ENCODE results near the gene UBE2Q2.

DNA sequence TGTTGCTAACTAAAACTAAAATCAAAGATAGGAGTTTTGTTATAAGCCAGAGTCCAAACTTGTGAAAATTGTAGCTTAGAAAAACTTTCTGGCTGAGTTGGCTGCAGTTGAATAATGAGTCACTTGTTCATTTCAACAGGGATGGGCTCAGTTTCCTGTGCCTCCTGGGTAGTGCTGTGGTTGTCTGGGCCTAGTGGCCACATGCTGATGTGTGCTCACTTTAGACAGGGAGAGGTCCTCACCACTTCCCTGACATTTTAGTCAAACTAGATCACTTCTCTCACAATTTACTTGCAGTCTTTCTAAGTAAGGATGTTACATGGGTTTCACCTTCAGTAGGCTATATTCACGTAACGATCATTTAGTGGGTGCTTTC lies 6.3 kb upstream of the UBE2Q2 start:
- TF ChIP-seq ESRRA (IDR thresholded peaks at IDR 0.05; ENCODE audit: borderline replicate concordance, low read depth) (no peak), TBP (optimal IDR thresholded peaks at IDR 0.05; ENCODE audit: low read depth, low read length) (no peak), POLR2AphosphoS2 (IDR thresholded peaks at IDR 0.05; ENCODE audit: low read length) (no peak), NFE2 (IDR thresholded peaks at IDR 0.05; ENCODE audit: low read depth) (no peak), THRAP3 (IDR thresholded peaks at IDR 0.05; ENCODE audit: borderline replicate concordance) (no peak)
- TF ChIP-seq, protein P1, sequence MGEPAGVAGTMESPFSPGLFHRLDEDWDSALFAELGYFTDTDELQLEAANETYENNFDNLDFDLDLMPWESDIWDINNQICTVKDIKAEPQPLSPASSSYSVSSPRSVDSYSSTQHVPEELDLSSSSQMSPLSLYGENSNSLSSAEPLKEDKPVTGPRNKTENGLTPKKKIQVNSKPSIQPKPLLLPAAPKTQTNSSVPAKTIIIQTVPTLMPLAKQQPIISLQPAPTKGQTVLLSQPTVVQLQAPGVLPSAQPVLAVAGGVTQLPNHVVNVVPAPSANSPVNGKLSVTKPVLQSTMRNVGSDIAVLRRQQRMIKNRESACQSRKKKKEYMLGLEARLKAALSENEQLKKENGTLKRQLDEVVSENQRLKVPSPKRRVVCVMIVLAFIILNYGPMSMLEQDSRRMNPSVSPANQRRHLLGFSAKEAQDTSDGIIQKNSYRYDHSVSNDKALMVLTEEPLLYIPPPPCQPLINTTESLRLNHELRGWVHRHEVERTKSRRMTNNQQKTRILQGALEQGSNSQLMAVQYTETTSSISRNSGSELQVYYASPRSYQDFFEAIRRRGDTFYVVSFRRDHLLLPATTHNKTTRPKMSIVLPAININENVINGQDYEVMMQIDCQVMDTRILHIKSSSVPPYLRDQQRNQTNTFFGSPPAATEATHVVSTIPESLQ (CRISPR knock-in tag; IDR thresholded peaks at IDR 0.05) = no peak
- TF ChIP-seq, protein P2, sequence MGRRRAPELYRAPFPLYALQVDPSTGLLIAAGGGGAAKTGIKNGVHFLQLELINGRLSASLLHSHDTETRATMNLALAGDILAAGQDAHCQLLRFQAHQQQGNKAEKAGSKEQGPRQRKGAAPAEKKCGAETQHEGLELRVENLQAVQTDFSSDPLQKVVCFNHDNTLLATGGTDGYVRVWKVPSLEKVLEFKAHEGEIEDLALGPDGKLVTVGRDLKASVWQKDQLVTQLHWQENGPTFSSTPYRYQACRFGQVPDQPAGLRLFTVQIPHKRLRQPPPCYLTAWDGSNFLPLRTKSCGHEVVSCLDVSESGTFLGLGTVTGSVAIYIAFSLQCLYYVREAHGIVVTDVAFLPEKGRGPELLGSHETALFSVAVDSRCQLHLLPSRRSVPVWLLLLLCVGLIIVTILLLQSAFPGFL (CRISPR knock-in tag; IDR thresholded peaks at IDR 0.05) = no peak
- TF ChIP-seq, protein P3, sequence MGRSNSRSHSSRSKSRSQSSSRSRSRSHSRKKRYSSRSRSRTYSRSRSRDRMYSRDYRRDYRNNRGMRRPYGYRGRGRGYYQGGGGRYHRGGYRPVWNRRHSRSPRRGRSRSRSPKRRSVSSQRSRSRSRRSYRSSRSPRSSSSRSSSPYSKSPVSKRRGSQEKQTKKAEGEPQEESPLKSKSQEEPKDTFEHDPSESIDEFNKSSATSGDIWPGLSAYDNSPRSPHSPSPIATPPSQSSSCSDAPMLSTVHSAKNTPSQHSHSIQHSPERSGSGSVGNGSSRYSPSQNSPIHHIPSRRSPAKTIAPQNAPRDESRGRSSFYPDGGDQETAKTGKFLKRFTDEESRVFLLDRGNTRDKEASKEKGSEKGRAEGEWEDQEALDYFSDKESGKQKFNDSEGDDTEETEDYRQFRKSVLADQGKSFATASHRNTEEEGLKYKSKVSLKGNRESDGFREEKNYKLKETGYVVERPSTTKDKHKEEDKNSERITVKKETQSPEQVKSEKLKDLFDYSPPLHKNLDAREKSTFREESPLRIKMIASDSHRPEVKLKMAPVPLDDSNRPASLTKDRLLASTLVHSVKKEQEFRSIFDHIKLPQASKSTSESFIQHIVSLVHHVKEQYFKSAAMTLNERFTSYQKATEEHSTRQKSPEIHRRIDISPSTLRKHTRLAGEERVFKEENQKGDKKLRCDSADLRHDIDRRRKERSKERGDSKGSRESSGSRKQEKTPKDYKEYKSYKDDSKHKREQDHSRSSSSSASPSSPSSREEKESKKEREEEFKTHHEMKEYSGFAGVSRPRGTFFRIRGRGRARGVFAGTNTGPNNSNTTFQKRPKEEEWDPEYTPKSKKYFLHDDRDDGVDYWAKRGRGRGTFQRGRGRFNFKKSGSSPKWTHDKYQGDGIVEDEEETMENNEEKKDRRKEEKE (IDR thresholded peaks at IDR 0.05; ENCODE audit: borderline replicate concordance in 1 of 2, control insufficient read depth in 1 of 2, low read depth in 2 of 2, low read length in 1 of 2) = no peak

Measured in K562 (cell line).